Activated naive CD4-positive, alpha-beta T cell treated with Interleukin-2 at 50 U/mL for 16 hours (primary cell): ENCODE data around the gene LIME1.

Experiments used
- DNase-seq: peaks from one replicate; pipeline ENCODE4 v3.0.0-alpha.2; 2020

Gene LIME1, protein sequence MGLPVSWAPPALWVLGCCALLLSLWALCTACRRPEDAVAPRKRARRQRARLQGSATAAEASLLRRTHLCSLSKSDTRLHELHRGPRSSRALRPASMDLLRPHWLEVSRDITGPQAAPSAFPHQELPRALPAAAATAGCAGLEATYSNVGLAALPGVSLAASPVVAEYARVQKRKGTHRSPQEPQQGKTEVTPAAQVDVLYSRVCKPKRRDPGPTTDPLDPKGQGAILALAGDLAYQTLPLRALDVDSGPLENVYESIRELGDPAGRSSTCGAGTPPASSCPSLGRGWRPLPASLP

DNA sequence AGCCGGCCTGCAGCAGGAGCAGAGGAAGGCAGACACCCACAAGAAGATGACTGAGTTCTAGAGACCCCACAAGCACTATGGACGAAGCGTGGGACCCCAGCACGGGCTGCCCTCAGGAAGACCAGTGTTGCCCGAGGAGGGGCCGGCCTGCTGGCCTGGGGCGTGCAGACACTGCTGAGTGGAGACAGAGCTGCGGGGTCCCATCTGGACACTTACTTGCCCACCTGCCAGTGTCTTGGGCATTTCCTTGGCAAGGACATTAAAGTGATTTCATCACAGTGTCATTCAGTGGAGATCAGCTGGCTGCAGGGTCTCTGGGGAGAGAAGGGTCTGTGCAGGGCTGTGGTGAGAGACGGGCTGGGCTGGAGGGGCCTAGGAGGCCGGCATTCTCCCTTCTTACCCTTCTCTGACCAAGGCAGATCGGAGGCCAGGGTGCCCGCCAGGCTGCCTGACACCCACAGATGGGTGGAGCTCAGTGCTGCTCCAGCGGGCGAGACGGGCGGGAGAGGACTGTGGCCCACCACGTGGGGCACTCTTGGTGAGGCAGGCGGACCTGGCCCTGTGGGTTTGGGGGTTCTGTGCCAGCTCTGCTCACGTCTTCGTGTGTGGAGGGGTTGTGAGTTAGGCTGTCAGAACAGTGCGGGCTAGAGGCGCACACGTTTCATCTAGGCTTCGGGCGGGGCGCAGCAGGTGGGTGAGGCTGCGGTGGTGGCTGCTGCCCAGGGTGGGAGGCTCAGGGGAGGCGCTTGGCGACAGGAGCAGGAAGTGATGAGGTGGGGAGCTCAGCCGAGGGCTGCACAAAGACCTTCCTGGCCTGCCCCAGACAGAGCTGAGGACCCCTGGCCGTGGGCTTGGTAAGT lies at the start of gene LIME1:
LIME1 (plus strand) TSS at position 806 of the 860 bp plus-strand sequence. CDS start 886 bp downstream, outside the sequence.
- peak; percentile 69 for DNase-seq

DNA sequence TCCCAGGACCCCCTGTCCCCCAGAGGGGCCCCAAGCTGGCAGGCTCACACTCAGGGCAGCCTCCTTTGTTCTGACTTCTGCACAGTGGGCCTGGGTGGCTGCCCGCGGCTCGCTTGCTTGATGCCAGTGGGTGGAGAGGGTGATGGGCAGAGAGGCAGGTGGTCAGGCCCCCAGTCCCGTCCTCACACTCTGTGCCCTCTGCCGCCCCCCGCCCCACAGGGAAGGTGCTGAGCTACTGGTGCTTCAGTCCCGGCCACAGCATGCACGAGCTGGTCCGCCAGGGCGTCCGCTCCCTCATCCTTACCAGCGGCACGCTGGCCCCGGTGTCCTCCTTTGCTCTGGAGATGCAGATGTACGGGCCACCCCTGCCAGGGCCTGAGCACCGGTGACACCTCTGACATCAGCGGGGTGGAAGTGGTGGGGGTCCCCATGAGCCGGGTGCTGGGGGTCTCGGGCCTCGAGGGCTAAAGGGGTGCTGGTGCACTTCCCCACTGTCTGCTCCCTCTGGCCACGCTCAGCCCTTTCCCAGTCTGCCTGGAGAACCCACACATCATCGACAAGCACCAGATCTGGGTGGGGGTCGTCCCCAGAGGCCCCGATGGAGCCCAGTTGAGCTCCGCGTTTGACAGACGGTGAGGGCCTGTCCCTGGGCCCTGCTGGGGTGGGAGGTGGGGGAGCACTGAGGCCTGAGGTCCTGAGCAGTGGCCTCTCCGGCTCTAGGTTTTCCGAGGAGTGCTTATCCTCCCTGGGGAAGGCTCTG lies 48.9 kb upstream of the LIME1 start:
- DNase-seq, result no peak

DNA sequence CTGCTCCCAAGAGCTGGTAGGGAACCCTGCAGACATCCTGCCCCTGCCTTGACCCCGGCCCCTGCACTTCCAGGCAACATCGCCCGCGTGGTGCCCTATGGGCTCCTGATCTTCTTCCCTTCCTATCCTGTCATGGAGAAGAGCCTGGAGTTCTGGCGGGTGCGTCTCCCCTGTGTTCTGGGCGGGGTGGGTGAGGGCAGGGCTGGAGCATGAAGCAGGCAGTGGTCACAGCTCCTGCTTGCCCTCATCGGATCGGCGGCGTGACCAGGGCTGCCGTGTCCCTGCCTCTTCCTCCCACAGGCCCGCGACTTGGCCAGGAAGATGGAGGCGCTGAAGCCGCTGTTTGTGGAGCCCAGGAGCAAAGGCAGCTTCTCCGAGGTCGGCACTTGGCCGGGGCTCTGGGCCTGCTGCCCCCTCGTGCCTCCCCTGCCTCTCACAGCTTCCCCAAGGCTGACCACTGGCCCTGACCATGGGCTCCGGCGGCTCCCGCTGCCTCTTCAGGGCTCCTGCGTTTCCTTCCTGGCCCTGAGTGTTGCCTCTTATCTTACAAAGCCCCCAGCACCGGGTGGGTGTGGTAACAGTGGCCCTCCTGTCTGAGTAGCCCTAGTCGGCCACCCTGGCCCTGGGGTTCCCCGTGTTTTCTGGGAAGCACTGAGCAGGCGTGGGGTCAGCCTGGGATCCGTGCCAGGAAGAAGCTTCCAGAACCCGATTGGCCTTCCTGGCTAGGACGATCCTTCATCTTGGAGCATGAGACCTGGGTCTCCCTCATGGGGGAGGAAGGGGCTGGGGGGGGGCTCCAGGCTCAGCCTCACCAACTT lies 48.0 kb upstream of the LIME1 start:
- DNase-seq, result no peak

DNA sequence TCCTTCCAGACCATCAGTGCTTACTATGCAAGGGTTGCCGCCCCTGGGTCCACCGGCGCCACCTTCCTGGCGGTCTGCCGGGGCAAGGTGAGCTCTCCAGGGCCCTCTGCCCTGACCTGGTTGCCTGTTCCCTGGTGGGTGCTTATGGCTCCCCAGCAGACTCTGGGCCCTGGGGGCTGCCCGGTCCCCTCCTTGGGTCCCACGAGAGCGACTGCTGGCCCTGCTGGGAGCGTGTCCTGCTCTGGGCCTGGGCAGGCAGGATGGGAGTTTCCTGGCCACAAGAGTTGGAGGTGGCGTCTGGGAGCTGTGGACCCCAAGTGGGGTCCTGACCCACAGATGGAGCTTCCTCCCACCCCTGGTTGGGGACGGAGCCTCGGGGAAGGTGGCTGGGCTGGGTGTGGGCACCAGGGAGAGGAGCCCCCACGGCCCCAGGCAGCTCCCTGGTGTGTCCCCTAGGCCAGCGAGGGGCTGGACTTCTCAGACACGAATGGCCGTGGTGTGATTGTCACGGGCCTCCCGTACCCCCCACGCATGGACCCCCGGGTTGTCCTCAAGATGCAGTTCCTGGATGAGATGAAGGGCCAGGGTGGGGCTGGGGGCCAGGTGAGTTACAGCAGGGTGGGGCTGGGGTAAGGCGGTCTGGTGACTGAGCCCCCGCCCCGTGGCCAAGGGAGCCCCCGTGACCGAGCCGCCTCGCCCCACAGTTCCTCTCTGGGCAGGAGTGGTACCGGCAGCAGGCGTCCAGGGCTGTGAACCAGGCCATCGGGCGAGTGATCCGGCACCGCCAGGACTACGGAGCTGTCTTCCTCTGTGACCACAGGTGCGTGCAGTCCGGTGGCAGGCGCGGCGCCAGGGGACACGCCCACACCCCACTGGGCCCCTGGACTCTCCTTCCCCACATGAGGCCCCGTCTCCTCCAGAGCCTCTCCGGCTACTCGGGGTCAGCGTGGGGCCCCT lies 47.1 kb upstream of the LIME1 start:
- DNase-seq, result no peak

DNA sequence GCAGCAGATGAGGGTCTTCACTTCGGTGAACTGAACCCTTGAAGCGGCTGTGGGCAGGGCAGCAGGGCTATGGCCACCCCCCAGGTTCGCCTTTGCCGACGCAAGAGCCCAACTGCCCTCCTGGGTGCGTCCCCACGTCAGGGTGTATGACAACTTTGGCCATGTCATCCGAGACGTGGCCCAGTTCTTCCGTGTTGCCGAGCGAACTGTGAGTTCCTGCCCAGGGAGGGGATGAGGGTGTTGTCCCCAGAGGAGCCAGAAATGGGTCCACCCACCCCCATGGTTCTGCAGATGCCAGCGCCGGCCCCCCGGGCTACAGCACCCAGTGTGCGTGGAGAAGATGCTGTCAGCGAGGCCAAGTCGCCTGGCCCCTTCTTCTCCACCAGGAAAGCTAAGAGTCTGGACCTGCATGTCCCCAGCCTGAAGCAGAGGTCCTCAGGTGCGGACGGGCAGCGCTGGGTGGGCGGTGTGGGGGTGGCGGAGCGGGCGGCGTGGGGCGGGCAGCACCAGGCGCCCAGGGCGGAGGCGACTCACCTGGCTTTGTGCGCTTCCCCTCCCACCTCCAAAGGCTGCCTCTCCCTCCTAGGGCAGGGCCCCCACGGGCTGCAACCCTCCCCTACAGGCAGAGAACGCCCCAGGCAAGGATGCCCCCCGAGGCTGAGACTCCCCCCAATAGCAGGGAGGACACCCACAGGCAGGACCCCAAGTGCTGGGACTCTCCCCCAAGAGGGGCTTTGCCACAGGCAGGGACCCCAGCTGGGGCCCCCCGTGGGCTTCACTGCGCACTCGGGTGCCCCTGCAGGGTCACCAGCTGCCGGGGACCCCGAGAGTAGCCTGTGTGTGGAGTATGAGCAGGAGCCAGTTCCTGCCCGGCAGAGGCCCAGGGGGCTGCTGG lies 46.2 kb upstream of the LIME1 start:
- no peak for DNase-seq

DNA sequence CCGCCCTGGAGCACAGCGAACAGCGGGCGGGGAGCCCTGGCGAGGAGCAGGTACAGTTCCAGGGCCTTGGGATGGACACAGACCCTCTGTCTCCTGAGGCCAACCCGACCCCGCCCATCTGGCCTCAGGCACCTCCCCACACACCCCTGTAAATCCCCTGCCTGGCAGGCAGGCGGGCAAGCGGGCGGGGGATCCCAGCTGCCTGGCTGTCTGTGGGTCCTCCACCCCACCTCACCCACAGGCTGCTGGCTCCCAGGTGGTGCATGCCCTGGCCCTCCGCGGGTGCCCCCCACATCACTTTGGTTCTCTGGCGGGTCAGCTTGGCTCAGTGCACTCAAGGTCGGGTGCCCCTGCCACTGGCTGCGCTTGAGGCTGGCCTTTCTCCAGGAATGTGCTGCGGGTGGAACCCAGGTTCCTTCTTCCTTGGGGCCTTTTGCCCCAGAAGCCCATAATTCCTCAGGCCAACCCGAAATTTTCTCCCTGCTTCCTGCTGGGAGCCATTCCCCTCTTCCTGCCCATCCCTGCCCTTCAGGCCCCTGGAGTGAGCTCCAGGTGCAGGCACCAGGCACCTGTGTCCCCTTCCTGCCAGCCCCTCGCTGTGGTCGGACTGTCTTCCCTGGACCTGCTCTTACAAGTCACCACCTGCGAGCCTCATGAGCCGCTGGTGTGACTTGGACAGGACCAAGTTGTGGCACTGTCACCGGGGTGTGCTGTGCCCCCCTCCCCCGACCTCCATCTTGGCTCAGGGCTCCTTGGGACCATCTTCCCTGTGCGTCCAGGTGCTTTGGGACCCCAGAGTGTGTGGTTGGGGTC lies 45.4 kb upstream of the LIME1 start:
- no peak for DNase-seq

DNA sequence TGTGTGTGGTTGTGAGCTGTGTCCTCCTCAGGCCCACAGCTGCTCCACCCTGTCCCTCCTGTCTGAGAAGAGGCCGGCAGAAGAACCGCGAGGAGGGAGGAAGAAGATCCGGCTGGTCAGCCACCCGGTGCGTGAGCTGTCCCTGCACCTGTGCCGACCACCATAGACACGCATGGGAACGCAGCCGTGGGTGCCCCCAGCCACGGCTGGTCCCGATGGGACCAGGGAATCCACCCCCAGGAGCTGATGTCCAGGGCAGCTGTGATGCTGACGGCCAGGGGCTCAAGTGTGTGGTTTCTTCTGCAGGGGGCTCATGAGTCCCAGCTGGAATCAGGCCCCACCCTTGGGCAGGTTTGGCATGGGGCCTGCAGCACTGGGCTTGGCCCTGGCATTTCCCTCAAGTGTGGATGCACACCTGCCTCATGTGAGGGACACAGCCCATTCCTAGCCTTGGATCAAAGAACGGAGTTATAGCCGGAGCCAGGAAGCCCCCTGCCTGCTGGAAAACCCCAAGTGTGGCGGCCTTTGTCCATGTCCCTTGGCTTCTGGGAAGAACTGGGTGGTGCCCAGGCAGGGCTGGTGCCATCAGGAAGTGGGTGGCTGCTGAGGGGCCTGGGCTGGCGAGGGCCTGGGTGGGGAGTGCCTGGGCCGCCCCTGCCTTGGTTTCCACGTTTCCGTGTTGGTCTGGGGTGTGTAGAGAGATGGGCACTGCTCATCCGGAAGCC lies 44.6 kb upstream of the LIME1 start:
- DNase-seq, result no peak

DNA sequence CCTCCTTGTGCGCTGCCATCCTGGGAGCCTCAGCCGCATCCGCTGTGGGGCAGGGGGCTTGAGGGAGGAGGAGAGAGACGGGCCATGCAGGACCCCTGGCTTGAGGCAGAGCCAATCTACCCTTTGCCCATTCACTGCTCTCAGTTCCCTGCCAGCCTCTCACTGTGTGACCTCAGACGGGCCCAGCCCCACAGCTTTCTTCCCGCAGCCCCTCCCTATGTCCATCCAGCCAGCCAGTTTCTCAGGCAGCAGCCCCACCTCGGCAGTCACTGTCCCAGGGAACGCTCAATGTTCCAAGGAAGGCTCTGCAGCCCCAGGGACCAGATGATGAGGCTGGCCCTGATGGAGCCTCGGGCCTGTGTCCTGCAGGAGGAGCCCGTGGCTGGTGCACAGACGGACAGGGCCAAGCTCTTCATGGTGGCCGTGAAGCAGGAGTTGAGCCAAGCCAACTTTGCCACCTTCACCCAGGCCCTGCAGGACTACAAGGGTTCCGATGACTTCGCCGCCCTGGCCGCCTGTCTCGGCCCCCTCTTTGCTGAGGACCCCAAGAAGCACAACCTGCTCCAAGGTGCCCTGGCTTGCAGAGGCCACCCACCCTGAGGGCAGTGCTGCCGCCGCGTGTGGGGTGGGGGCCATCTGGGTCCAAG lies 43.9 kb upstream of the LIME1 start:
- no peak for DNase-seq

DNA sequence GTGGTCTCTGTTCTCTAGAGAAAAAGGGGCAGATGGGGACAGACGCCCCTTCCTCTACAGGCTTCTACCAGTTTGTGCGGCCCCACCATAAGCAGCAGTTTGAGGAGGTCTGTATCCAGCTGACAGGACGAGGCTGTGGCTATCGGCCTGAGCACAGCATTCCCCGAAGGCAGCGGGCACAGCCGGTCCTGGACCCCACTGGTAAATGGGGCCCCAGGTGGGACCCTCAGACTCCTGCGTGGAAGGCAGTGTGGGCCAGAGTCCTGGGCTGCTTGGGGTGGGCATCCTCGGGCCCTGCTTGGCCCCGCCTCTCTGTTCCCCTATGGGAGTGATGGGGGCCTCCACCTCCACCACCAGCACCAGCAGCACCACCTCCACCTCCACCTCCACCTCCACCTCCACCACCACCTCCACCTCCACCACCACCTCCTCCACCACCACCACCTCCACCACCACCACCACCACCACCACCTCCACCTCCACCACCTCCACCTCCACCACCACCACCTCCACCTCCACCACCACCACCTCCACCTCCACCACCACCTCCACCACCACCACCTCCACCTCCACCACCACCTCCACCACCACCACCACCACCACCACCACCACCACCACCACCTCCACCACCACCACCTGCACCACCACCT lies 43.3 kb upstream of the LIME1 start:
- DNase-seq, result no peak

DNA sequence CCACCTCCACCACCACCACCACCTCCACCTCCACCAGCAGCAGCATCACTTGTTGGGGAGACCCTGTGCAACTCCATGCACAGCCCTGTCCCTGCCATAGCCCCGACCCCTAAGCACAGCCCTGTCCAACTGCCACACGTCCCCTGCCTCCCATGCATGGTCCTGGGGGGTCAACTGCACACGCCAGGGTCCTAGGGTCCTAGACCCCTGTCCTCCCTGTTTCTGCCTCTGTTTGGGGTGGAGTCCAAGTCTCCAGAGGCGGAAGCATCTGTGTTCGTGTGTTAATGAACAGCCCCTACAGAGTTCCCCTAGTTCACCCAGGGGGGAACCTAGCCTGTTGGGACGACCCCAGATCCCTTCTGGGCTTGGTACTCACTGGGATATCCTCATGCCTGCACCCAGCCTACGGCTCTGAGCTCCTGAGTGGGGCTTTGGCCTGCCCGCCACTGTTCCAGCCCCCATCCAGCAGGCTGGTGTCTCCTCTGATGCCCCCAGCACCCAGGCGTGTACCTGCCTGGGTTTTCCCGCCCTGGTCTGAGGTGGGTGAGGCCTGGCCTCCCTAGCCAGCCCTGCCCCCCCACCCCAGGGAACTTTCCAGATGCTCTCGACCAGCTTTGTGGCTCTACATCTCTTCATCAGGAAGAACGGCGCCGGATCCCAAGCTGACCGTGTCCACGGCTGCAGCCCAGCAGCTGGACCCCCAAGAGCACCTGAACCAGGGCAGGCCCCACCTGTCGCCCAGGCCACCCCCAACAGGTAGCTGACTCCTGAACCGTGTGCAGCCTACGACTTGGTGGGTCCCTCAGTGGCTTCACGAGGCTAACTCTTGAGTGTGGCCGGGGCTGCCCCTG lies 42.5 kb upstream of the LIME1 start:
- no peak for DNase-seq

DNA sequence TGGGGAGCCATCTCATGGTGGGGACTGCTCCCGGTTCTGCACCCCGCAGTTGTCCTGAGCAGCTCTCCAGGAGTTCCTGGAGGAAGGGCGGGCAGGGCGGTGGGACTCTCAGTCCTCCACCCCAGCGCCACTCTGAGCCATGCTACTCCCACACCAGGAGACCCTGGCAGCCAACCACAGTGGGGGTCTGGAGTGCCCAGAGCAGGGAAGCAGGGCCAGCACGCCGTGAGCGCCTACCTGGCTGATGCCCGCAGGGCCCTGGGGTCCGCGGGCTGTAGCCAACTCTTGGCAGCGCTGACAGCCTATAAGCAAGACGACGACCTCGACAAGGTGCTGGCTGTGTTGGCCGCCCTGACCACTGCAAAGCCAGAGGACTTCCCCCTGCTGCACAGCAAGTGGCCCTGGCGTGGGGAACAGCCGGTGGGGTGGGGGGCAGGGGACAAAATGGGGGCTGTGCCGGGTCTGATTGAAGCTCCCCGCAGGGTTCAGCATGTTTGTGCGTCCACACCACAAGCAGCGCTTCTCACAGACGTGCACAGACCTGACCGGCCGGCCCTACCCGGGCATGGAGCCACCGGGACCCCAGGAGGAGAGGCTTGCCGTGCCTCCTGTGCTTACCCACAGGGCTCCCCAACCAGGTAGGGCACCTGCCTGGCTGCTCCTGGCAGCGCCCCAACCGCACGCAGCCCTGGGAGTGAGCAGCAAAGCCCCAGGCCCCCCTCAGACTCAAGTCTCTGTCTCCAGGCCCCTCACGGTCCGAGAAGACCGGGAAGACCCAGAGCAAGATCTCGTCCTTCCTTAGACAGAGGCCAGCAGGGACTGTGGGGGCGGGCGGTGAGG lies 41.7 kb upstream of the LIME1 start:
- no peak for DNase-seq

DNA sequence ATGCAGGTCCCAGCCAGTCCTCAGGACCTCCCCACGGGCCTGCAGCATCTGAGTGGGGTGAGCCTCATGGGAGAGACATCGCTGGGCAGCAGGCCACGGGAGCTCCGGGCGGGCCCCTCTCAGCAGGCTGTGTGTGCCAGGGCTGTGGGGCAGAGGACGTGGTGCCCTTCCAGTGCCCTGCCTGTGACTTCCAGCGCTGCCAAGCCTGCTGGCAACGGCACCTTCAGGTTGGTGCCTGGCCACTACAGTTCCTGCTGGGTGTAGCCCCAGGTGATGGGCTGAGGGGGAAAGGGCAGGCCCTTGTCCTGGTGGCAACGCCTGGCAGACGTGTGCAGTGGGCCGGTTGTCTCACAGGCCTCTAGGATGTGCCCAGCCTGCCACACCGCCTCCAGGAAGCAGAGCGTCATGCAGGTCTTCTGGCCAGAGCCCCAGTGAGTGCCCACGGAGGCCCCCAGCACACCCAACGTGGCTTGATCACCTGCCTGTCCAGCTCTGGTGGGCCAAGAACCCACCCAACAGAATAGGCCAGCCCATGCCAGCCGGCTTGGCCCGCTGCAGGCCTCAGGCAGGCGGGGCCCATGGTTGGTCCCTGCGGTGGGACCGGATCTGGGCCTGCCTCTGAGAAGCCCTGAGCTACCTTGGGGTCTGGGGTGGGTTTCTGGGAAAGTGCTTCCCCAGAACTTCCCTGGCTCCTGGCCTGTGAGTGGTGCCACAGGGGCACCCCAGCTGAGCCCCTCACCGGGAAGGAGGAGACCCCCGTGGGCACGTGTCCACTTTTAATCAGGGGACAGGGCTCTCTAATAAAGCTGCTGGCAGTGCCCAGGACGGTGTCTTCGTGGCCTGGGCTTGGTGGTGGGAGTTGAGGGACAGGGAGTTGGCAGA lies 40.8 kb upstream of the LIME1 start:
- DNase-seq, result no peak

DNA sequence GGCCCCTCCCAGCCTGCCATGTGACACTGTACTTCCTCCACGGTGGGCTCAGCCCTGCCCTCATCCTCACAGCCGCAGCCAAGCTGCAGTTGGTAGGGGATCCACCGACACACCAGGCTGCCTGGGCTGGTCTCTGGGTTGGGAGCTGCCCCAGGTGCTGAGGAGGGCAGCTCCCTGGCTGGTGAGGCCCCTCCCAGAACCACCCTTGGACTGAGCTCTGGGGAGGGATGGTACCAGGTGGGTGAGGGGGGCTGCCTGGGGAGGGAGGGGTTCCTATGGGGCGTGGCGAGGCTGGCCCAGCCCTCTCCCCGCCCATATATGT lies 40.2 kb upstream of the LIME1 start:
- DNase-seq, result peak; percentile 17

DNA sequence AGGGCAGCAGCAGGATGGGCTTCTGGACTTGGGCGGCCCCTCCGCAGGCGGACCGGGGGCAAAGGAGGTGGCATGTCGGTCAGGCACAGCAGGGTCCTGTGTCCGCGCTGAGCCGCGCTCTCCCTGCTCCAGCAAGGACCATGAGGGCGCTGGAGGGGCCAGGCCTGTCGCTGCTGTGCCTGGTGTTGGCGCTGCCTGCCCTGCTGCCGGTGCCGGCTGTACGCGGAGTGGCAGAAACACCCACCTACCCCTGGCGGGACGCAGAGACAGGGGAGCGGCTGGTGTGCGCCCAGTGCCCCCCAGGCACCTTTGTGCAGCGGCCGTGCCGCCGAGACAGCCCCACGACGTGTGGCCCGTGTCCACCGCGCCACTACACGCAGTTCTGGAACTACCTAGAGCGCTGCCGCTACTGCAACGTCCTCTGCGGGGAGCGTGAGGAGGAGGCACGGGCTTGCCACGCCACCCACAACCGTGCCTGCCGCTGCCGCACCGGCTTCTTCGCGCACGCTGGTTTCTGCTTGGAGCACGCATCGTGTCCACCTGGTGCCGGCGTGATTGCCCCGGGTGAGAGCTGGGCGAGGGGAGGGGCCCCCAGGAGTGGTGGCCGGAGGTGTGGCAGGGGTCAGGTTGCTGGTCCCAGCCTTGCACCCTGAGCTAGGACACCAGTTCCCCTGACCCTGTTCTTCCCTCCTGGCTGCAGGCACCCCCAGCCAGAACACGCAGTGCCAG lies 39.7 kb upstream of the LIME1 start, which contains the start of gene TNFRSF6B:
TNFRSF6B (plus strand) TSS at position 25 of the 729 bp plus-strand sequence; CDS start at position 141, 116 bp downstream.
- peak; percentile 24 for DNase-seq
